BE2C (cell line): ENCODE data around the gene AADACL4.

Source experiments
- DNase-seq: peaks from one replicate; pipeline ENCODE4 v3.0.0-alpha.2; 2020
- H3K27me3 ChIP-seq: fragments of 250-450 bp; sonication (Bioruptor Pico); 2 replicates; pipeline ENCODE4 v1.5.1; 2020; ENCODE audit warnings: mild to moderate bottlenecking
- H3K36me3 ChIP-seq: fragments of 250-450 bp; sonication (Bioruptor Pico); 2 replicates; pipeline ENCODE4 v1.5.1; 2020; ENCODE audit warnings: mild to moderate bottlenecking
- H3K4me1 ChIP-seq: fragments of 250-450 bp; sonication (Bioruptor Pico); 2 replicates; pipeline ENCODE4 v1.5.1; 2020
- H3K4me3 ChIP-seq: 2 replicates; pipeline ENCODE4 v1.5.1; 2011; ENCODE audit warnings: low read depth, low read length
- H3K9me3 ChIP-seq: fragments of 250-450 bp; sonication (Bioruptor Pico); 2 replicates; pipeline ENCODE4 v1.5.1; 2020
- TF ChIP-seq, protein P1 (sequence below): IDR thresholded peaks from 2 replicates; pipeline ENCODE4 v1.5.1; 2012; ENCODE audit warnings: mild to moderate bottlenecking, low read depth, low read length

AADACL4 gene

DNA sequence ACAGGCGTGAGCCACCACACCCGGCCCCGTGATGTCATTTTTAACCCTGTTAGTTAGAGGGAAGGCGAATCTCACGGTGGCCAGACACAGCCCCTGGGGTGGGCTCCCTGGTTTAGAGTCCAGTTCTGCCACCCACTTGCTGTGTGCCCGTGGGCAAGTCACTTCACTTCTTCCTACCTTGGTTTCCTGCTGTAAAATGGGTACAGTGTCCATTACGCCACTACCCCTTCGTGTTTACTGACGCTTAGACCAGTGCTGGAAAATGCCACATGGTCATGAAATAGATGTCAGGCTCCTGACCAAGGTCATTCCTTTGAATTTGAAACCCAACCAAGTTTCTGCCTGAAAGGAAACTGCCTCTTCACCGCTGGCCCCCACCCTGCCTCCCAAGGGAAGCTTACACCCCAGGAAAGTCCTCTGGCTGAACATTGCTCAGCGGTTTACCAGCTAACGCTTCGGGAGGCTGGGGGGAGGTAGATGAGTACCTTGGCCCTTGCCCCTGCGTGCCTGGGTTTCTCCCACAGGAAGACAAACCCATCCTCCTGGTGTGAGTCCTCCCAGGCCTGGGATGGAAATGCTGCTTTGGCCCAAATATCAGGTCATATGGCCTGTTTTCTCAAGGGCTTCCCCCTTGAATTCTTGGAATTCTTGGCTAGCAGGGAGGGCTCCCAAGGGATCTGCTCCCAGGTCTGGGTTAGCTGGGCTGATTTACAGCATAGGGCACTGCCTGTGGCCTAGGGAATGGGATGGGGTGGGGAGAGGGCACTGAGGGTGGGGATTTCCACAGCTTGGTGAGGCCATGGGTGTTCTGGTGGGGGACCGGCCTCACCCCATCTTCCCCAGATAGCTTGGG, 7.6 kb upstream of the AADACL4 start:
- DNase-seq = no peak
- Histone ChIP-seq H3K27me3 (no peaks in the 10 kb centered on the region), H3K36me3 (no peaks in the 10 kb centered on the region), H3K9me3 (no peaks in the 10 kb centered on the region), H3K4me3 (no peak overlapping the region), H3K4me1 (no peaks in the 10 kb centered on the region)
- TF ChIP-seq, protein P1, sequence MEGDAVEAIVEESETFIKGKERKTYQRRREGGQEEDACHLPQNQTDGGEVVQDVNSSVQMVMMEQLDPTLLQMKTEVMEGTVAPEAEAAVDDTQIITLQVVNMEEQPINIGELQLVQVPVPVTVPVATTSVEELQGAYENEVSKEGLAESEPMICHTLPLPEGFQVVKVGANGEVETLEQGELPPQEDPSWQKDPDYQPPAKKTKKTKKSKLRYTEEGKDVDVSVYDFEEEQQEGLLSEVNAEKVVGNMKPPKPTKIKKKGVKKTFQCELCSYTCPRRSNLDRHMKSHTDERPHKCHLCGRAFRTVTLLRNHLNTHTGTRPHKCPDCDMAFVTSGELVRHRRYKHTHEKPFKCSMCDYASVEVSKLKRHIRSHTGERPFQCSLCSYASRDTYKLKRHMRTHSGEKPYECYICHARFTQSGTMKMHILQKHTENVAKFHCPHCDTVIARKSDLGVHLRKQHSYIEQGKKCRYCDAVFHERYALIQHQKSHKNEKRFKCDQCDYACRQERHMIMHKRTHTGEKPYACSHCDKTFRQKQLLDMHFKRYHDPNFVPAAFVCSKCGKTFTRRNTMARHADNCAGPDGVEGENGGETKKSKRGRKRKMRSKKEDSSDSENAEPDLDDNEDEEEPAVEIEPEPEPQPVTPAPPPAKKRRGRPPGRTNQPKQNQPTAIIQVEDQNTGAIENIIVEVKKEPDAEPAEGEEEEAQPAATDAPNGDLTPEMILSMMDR = no peak

DNA sequence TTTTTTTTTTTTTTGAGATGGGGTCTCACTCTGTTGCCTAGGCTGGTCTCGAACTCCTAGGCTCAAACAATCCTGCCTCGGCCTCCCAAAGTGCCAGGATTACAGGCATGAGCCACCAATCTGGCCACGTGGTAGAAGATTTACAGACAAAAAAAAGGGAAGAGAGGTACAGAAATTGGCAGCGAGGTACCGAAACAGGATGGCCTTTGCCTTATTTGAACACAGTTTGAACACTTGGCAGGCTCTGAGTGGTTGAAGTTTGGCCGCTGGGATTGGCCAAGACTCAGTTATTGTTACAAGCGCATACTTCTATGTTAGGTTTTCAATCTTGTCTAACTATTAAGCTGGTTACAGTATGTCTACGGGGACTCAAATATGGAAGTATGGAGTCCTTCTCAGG, 6.2 kb upstream of the AADACL4 start:
- Histone ChIP-seq H3K4me1 (no peaks in the 10 kb centered on the region), H3K9me3 (no peaks in the 10 kb centered on the region), H3K27me3 (no peaks in the 10 kb centered on the region), H3K36me3 (no peaks in the 10 kb centered on the region), H3K4me3 (no peak overlapping the region)
- TF ChIP-seq, protein P1 = no peak
- no peak for DNase-seq

DNA sequence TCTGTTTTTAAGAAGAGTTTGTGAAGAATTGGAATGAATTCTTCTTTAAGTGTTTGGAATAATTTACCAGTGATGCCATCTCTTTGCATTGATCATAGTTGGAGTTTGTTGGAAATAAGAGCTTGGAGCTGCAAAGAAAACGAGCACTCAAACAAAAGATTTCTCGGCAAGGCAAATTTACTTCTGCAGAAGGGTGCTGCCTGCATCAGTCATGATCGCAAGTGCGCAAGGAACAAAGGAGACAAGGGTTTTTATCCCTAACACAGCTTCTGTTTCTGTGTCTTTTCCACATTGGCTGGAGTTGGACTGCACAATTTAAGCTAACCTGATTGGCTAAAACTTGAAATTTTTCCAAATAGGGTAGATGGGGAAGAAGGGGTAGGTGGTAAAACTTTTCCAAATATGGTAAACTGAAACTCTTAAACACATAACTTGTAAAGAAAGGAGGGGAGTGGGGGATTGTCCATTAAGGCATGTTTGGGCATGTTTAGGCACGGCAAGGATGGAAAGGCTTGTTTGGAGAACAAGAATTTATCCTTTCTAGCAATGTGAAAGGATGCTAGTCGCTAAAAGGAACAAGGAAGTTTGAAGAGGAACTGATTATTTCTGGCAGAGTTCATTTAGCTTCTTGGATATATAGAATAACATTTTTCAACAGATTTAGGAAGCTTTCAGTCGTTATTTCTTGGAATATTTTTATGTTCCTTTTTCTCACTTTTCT, 3.5 kb upstream of the AADACL4 start:
- DNase-seq = no peak
- TF ChIP-seq, protein P1 = no peak
- Histone ChIP-seq H3K4me1 (no peaks in the 10 kb centered on the region), H3K4me3 (no peak overlapping the region), H3K36me3 (no peaks in the 10 kb centered on the region), H3K27me3 (no peaks in the 10 kb centered on the region), H3K9me3 (no peaks in the 10 kb centered on the region)

DNA sequence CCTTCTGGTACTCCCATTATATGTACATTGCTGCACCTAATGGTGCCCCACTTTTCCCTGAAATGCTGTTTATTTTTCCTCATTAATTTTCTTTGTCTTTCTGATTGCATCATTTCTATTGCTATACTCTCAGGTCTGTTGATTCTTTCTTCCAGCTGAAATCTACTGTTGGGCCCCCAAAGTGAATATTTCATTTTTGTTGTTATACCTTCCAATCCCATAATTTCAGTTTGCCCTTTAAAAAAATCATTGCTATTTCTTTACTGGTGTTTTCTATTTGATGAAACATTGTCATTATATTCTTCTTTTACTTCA, 3.0 kb upstream of the AADACL4 start:
- TF ChIP-seq, protein P1 = no peak

DNA sequence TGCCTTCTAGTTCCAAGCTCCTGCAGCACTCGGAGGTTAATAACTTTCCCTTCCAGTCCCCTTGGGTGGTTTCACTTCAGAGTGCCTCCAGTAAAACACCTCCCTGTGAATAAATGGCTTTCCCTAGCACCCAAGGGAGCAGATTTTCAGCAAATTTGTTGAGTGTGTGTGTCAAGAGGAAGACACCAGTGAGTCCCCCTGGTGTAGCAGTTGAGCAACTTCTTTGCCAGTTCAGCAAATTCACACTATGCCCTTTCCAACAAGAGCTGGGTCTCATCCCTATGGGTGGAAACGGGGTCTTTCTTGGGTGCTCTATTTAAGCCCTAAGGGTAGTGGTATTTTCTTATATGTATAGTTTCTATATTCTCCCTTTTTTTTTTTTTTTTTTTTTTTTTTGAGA, 806 bp upstream of the AADACL4 start:
- TF ChIP-seq, protein P1 = no peak
- no peaks in the 10 kb centered on the region for H3K9me3 ChIP-seq
- H3K27me3 ChIP-seq = no peaks in the 10 kb centered on the region
- no peak overlapping the region for H3K4me3 ChIP-seq
- H3K4me1 ChIP-seq = no peaks in the 10 kb centered on the region
- DNase-seq = no peak
- H3K36me3 ChIP-seq = no peaks in the 10 kb centered on the region

More for the DNA sequence above, 3.0 kb upstream of the AADACL4 start:
- Histone ChIP-seq H3K27me3 (no peaks in the 10 kb centered on the region), H3K4me1 (no peaks in the 10 kb centered on the region), H3K4me3 (no peak overlapping the region), H3K36me3 (no peaks in the 10 kb centered on the region), H3K9me3 (no peaks in the 10 kb centered on the region)
- DNase-seq = no peak

DNA sequence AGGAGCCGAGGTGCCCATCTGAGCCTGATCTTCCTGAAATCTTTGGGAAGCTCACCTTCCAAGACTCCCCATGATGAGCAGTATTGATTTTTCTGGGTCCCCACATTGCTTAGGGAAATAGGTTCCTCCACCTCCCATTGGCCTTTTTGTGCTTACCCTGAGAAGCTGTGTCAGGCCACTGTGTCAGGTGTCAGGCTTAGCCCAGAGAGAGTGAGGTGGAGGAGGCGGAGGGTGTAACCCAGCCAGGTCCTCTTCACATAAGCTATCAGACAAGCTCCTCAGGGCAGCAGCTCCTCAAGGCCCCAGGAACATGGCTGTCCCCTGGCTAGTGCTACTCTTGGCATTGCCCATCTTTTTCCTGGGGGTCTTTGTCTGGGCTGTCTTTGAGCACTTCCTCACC, 352 bp downstream of the AADACL4 start:
- H3K9me3 ChIP-seq = no peaks in the 10 kb centered on the region
- no peaks in the 10 kb centered on the region for H3K4me1 ChIP-seq
- no peaks in the 10 kb centered on the region for H3K27me3 ChIP-seq
- H3K4me3 ChIP-seq = no peak overlapping the region
- TF ChIP-seq, protein P1 = no peak
- DNase-seq = no peak
- H3K36me3 ChIP-seq = no peaks in the 10 kb centered on the region
